A549 (cell line): ENCODE results near the gene CIT. TPM values are rescaled to one million over a fixed set of nuclear protein-coding genes. Genes with fewer than 3 reads are reported as not detected.

Source experiments
- ATAC-seq, 2 experiments: fragments of 200-7000 bp in 1 of 2; fragments of >200 bp in 1 of 2; cut with Nextera tagmentation in 1 of 2; cut with Tn5 transposase in 1 of 2; 3 replicates each; pipeline versions ENCODE4 v1.8.0 to v1.9.1; 2018 to 2020; ENCODE audit warnings: mild to moderate bottlenecking in 1 of 2, moderate library complexity in 1 of 2
- CTCF ChIA-PET: fragments of 300-600 bp; sonication (Branson Sonifier 250); formaldehyde crosslinking; extraction: SDS; loops from one replicate; lab custom pipeline; 2021; ENCODE audit warnings: antibody characterized with exemption, inconsistent platforms; lab: Yijun Ruan, JAX
- POLR2A ChIA-PET: fragments of 350-600 bp; formaldehyde crosslinking; extraction: SDS; loops from one replicate; lab custom pipeline; 2021; ENCODE audit warnings: antibody characterized with exemption, inconsistent platforms; lab: Yijun Ruan, JAX
- DNase-seq, 2 experiments: peaks; one replicate each; pipeline versions ENCODE4 v3.0.0 to v3.0.0-alpha.2; 2011 to 2016; ENCODE audit warnings: low read depth in 1 of 2, low spot score in 1 of 2
- FAIRE-seq: peaks from 2 replicates; lab custom pipeline; 2011; peaks lifted over from hg19 to GRCh38; lab: Jason Lieb, UNC
- H3K27ac ChIP-seq, 2 experiments: fragments of >200 bp; sonication (Bioruptor Twin); formaldehyde crosslinking; 3 replicates each; pipeline ENCODE4 v1.5.1; 2016 to 2017
- H3K4me1 ChIP-seq: fragments of >200 bp; sonication (Bioruptor Twin); formaldehyde crosslinking; 3 replicates; pipeline ENCODE4 v1.6.1; 2016
- H3K4me2 ChIP-seq: fragments of >200 bp; sonication (Bioruptor Twin); formaldehyde crosslinking; 3 replicates; pipeline ENCODE4 v1.6.1; 2016
- H3K4me3 ChIP-seq: fragments of >200 bp; sonication (Bioruptor Twin); formaldehyde crosslinking; 3 replicates; pipeline ENCODE4 v1.5.1; 2016
- H3K9me3 ChIP-seq: fragments of >200 bp; sonication (Bioruptor Twin); formaldehyde crosslinking; 3 replicates; pipeline ENCODE4 v1.6.1; 2016
- BHLHE40 ChIP-seq: IDR thresholded peaks from 2 replicates; pipeline ENCODE4 v1.6.1; 2012; ENCODE audit warnings: low read depth, low read length, inconsistent platforms
- CBX8 ChIP-seq: fragments of 200-600 bp; sonication (generic); IDR thresholded peaks from 2 replicates; pipeline ENCODE4 v1.6.1; 2016
- CEBPB ChIP-seq, 2 experiments: fragments of >200 bp in 1 of 2; sonication (Bioruptor Twin) in 1 of 2; formaldehyde crosslinking in 1 of 2; IDR thresholded peaks; 2 replicates each; pipeline ENCODE4 v1.6.1; 2012 to 2016
- CTCF ChIP-seq: fragments of >200 bp; sonication (Bioruptor Twin); formaldehyde crosslinking; IDR thresholded peaks from 3 replicates; pipeline ENCODE4 v1.5.1; 2016
- EHF ChIP-seq: fragments of 250-450 bp; sonication (Bioruptor Pico); IDR thresholded peaks from 2 replicates; pipeline ENCODE4 v1.5.0; 2020; ENCODE audit warnings: mild to moderate bottlenecking
- EHMT2 ChIP-seq: fragments of 200-600 bp; sonication (generic); IDR thresholded peaks from 2 replicates; pipeline ENCODE4 v1.6.1; 2016; ENCODE audit warnings: antibody characterized with exemption, low read depth, mild to moderate bottlenecking, moderate library complexity
- EP300 ChIP-seq, 2 experiments: fragments of >200 bp; sonication (Bioruptor Twin); formaldehyde crosslinking; IDR thresholded peaks; 2 replicates in 1 of 2; 3 replicates in 1 of 2; pipeline ENCODE4 v1.6.1; 2016 to 2017
- ESRRA ChIP-seq: fragments of 150-350 bp; IDR thresholded peaks from 2 replicates; pipeline ENCODE4 v1.6.1; 2014; ENCODE audit warnings: mild to moderate bottlenecking, low read length, borderline replicate concordance
- FOSB ChIP-seq: fragments of 250-450 bp; sonication (Bioruptor Pico); IDR thresholded peaks from 2 replicates; pipeline ENCODE4 v1.5.0; 2020; ENCODE audit warnings: mild to moderate bottlenecking, moderate library complexity
- GATA3 ChIP-seq: IDR thresholded peaks from 2 replicates; pipeline ENCODE4 v1.6.1; 2012; ENCODE audit warnings: borderline replicate concordance
- HDAC2 ChIP-seq: fragments of 200-600 bp; sonication (generic); IDR thresholded peaks from 2 replicates; pipeline ENCODE4 v1.6.1; 2016
- HES2 ChIP-seq: fragments of >200 bp; sonication (Bioruptor Twin); formaldehyde crosslinking; IDR thresholded peaks from 2 replicates; pipeline ENCODE4 v1.6.1; 2016
- HEYL ChIP-seq: fragments of 250-450 bp; sonication (Bioruptor Pico); IDR thresholded peaks from 2 replicates; pipeline ENCODE4 v1.8.0; 2021; ENCODE audit warnings: mild to moderate bottlenecking, moderate library complexity
- KDM1A ChIP-seq: fragments of 200-600 bp; sonication (generic); IDR thresholded peaks from 2 replicates; pipeline ENCODE4 v1.6.1; 2016; ENCODE audit warnings: low read depth, mild to moderate bottlenecking
- KDM5A ChIP-seq: fragments of 200-600 bp; sonication (generic); IDR thresholded peaks from 2 replicates; pipeline ENCODE4 v1.6.1; 2016; ENCODE audit warnings: antibody characterized with exemption, mild to moderate bottlenecking
- MAFK ChIP-seq: fragments of 450-650 bp; IDR thresholded peaks from 2 replicates; pipeline ENCODE4 v1.6.1; 2014; ENCODE audit not compliant: partially characterized antibody
- NFE2L2 ChIP-seq: fragments of 150-350 bp; conservative IDR thresholded peaks from 2 replicates; pipeline ENCODE4 v1.6.1; 2014; ENCODE audit warnings: low read length
- NPAS2 ChIP-seq: fragments of 250-450 bp; sonication (Bioruptor Pico); IDR thresholded peaks from 2 replicates; pipeline ENCODE4 v1.8.0; 2022; ENCODE audit warnings: mild to moderate bottlenecking, moderate library complexity, borderline replicate concordance
- NR3C1 ChIP-seq: fragments of >200 bp; sonication (Bioruptor Twin); formaldehyde crosslinking; IDR thresholded peaks from 3 replicates; pipeline ENCODE4 v1.6.1; 2017
- PHF8 ChIP-seq: fragments of 200-600 bp; sonication (generic); IDR thresholded peaks from 2 replicates; pipeline ENCODE4 v1.6.1; 2016; ENCODE audit warnings: low read depth, mild to moderate bottlenecking, antibody characterized with exemption, moderate library complexity, borderline replicate concordance
- RAD21 ChIP-seq, 2 experiments: fragments of >200 bp in 1 of 2; sonication (Bioruptor Twin) in 1 of 2; formaldehyde crosslinking in 1 of 2; IDR thresholded peaks in 1 of 2; conservative IDR thresholded peaks in 1 of 2; 2 replicates in 1 of 2; 3 replicates in 1 of 2; pipeline ENCODE4 v1.6.1; 2012 to 2018; ENCODE audit warnings: inconsistent platforms in 1 of 2
- RCOR1 ChIP-seq: fragments of 150-350 bp; IDR thresholded peaks from 2 replicates; pipeline ENCODE4 v1.6.1; 2014; ENCODE audit warnings: antibody characterized with exemption, low read length, low read depth
- RFX5 ChIP-seq: fragments of 450-650 bp; IDR thresholded peaks from 2 replicates; pipeline ENCODE4 v1.7.1; 2014; ENCODE audit warnings: antibody characterized with exemption, mild to moderate bottlenecking, moderate library complexity
- SMC3 ChIP-seq: fragments of >200 bp; sonication (Bioruptor Twin); formaldehyde crosslinking; IDR thresholded peaks from 3 replicates; pipeline ENCODE4 v1.6.1; 2018; ENCODE audit warnings: inconsistent platforms
- TP53 ChIP-seq: fragments of 250-450 bp; sonication (Bioruptor Pico); IDR thresholded peaks from 2 replicates; pipeline ENCODE4 v1.5.0; 2021; ENCODE audit warnings: mild to moderate bottlenecking, moderate library complexity
- ZNF302 ChIP-seq: fragments of 250-450 bp; sonication (Bioruptor Pico); IDR thresholded peaks from 2 replicates; pipeline ENCODE4 v1.9.0; 2021; ENCODE audit warnings: inconsistent platforms, mild to moderate bottlenecking, moderate library complexity
- ZSCAN20 ChIP-seq: fragments of 250-450 bp; sonication (Bioruptor Pico); IDR thresholded peaks from 2 replicates; pipeline ENCODE4 v1.8.0; 2022; ENCODE audit warnings: mild to moderate bottlenecking, moderate library complexity
- WGBS: methylation state at CpG from one replicate; pipeline ENCODE4 v1.1.6; 2017; ENCODE audit errors: missing lambda C conversion rate; 5-methylcytosine and 5-hydroxymethylcytosine counted together
- polyA plus RNA-seq, 4 experiments: library from polyadenylated mRNA; depleted of rRNA in 3 of 4; stranded (reverse); fragments of >200 nt; fragmentation: RNase III in 1 of 4; extraction: RNeasy Plus Mini Kit Qiagen cat#74134 plus additional on column Dnase treatment in 1 of 4; gene quantifications; 2 replicates in 3 of 4; 3 replicates in 1 of 4; pipeline ENCODE4 v1.2.3, GENCODE V29; 2011 to 2017

The CIT gene
- polyA plus RNA-seq, 2 of the 4 experiments (the other 2 are of a cell fraction), result 12.5 to 25.4 TPM

- ChIA-PET CTCF (interaction anchor here (0.6 to 0.7 kb wide), 2 partner anchors 20 to 53 kb away, joined by 3 read pairs; no protein-coding TSS in a partner anchor), POLR2A (no interaction called here)
- Histone ChIP-seq H3K27ac (no peak overlapping the region), H3K4me3 (no peak overlapping the region), H3K4me2 (no peak overlapping the region), H3K4me1 (no peaks in the 10 kb centered on the region), H3K9me3 (no peaks in the 10 kb centered on the region)
- no peak for ATAC-seq
- 79% methylated on average over 6 of the region's 6 CpGs for WGBS
- no peak for DNase-seq
- FAIRE-seq, result no peak
- TF ChIP-seq HDAC2 (no peak), EHMT2 (no peak), ESRRA (no peak), PHF8 (no peak), SMC3 (no peak), CTCF (no peak), ZSCAN20 (no peak), KDM5A (no peak), CBX8 (no peak), FOSB (CRISPR knock-in tag) (no peak), RFX5 (no peak), KDM1A (no peak), RCOR1 (no peak), EP300 (IDR thresholded peaks at IDR 0.05) (no peak), ZNF302 (CRISPR knock-in tag) (no peak), BHLHE40 (no peak), NFE2L2 (no peak), HES2 (no peak), EHF (CRISPR knock-in tag) (no peak), TP53 (CRISPR knock-in tag) (no peak)
These were observed 148.7 kb downstream of the CIT start for GRCh38 chr12:119728444-119728745.

DNA sequence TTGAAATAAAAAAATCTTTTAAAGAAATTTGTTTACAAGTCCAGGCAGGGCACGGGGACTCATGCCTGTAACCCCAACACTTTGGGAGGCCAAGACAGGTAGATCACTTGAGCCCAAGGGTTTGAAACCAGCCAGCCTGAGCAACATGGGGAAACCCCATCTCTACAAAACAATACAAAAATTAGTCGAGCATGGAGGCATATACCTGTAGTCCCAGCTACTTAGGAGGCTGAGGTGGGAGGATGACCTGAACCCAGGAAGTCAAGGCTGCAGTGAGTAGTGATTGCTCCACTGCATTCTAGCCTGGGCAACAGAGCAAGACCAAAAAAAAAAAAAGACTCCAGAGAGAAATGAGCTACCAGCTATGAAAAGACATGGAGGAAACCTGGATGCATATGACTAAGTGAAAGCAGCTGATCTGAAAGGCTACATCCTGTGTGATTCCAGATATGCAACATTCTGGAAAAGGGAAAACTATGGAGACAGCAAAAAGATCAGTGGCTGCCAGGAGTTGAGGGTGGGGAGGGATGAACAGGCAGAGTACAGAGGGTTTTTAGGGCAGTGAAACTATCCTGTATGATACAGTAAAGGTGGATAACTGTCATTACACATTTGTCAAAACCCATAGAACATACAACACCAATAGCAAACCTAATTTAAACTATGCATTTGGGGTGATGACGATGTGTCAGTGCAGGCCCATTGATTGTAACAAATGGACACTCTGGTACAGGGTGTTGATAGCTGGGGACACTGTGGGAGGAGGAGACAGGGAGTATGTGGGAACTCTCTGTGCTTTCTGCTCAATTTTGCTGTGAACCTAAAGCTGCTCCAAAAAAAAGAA lies 149.3 kb downstream of the CIT start:
- H3K4me3 ChIP-seq, result no peak overlapping the region
- TF ChIP-seq MAFK (no peak), NR3C1 (no peak), NPAS2 (CRISPR knock-in tag) (no peak), RAD21 (conservative IDR thresholded peaks at IDR 0.05 in 1 of 2, IDR thresholded peaks at IDR 0.05 in 1 of 2) (no peak), KDM5A (no peak), PHF8 (no peak), CTCF (no peak), GATA3 (no peak), HEYL (CRISPR knock-in tag) (no peak), ZNF302 (CRISPR knock-in tag) (no peak), CEBPB (IDR thresholded peaks at IDR 0.05) (no peak), ESRRA (no peak)
- TF ChIP-seq, all 56 proteins: peak for 0
- ATAC-seq, result no peak
- ChIA-PET CTCF (interaction anchor here (0.6 to 0.7 kb wide), 2 partner anchors 21 to 53 kb away, joined by 3 read pairs; no protein-coding TSS in a partner anchor), POLR2A (no interaction called here)
- Histone ChIP-seq H3K4me1 (no peaks in the 10 kb centered on the region), H3K4me2 (no peak overlapping the region), H3K27ac (no peak overlapping the region), H3K9me3 (no peaks in the 10 kb centered on the region)
- 79% methylated on average over 3 of the region's 3 CpGs for WGBS
- FAIRE-seq, result no peak
- no peak for DNase-seq
